ENCODE data around the gene KMT2D. TPM values are rescaled to one million over a fixed set of nuclear protein-coding genes. Genes with fewer than 3 reads are reported as not detected.
A peak's percentile ranks its signal among the peaks of the same experiment; 100 is the strongest.

Gene KMT2D
- total and polyA plus RNA-seq, 2 donors (not counting 3 experiments of a cell fraction or from before 2014, with no cell fraction given), result 15.1 to 120 TPM

DNA sequence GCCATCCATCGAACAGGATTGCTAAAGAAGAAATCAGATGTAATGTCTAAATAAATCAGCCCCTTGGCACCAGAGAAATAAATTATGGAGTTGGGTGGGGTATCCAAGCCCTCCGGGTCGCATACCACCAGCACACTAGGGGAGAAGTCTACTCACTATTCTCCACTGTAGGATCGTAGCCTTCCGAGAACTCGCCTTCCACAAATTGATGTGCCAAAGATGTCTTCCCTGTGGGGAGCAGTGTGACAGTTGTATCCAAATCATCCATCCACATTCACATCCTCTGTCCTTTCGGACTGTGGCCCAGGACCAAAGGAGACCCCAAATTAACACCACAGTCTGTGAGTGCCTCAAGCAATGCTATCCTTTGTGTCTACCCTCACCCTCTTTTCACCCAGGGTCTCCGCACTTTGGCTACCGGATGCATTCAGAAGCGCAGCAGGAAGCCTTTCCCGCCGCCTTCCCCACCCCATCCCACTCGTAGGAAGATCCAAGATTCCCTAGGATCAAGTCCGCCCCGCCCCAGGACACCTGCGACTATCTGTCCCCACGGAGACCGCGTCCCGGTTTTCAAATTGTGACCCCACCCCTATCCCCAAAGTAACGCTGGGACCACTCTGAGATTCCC, 8.4 kb upstream of the KMT2D start:
- no peaks in the 10 kb centered on the region for H3K36me3 ChIP-seq (ENCODE audit: control insufficient read depth in 2 of 2, extremely low read depth in 1 of 2, insufficient read depth in 2 of 2, low read length in 2 of 2)
- dilution Hi-C loops (cut with MboI; ENCODE audit: extremely low pct_ligation_motif_present, low sequenced_read_pairs), result no loop called here

More for the DNA sequence above, 8.4 kb upstream of the KMT2D start:
- Histone ChIP-seq H4K20me1 (replicated peaks; ENCODE audit: control insufficient read depth, extremely low read depth, insufficient read depth, low read length) (no peaks in the 10 kb centered on the region), H3K4me2 (ENCODE audit: insufficient read depth, low read length) (peak overlapping the region; percentile 82), H3K9me3 (replicated peaks; ENCODE audit: control insufficient read depth, insufficient read depth, low read length) (no peaks in the 10 kb centered on the region), H3K4me3 (replicated peaks in 1 of 3; ENCODE audit: insufficient read depth in 1 of 3, low read depth in 1 of 3, low read length in 3 of 3) (peak overlapping the region; percentile 61 to 81 (median 64)), H3K4me1 (ENCODE audit: control insufficient read depth, extremely low read depth, insufficient read depth, low read length) (peaks cover 12% of the 10 kb centered on the region), H3K27me3 (ENCODE audit: control insufficient read depth in 2 of 2, insufficient read depth in 2 of 2, low read length in 2 of 2) (no peaks in the 10 kb centered on the region), H3K79me2 (ENCODE audit: control insufficient read depth, insufficient read depth, low read length) (no peaks in the 10 kb centered on the region), H3K9ac (replicated peaks; ENCODE audit: extremely low read depth, insufficient read depth, low read length) (peak overlapping the region; percentile 38), H3K27ac (ENCODE audit: insufficient read depth, low read depth, low read length) (peak overlapping the region; percentile 6), H2AFZ (ENCODE audit: low read depth, low read length) (peak overlapping the region; percentile 97), H3K9me1 (replicated peaks; ENCODE audit: control insufficient read depth, extremely low read depth, insufficient read depth, low read length) (no peaks in the 10 kb centered on the region)
- peak; percentile 26 for FAIRE-seq
- CTCF ChIA-PET, result interaction anchor here (0.7 to 6.8 kb wide), 8 partner anchors 19 to 167 kb away, joined by 3 to 197 read pairs (median 12); partner anchors contain the start of genes DHH and TUBA1B
- no peak for DNase-seq (ENCODE audit: low read depth, low spot score)
- TF ChIP-seq, protein P1, sequence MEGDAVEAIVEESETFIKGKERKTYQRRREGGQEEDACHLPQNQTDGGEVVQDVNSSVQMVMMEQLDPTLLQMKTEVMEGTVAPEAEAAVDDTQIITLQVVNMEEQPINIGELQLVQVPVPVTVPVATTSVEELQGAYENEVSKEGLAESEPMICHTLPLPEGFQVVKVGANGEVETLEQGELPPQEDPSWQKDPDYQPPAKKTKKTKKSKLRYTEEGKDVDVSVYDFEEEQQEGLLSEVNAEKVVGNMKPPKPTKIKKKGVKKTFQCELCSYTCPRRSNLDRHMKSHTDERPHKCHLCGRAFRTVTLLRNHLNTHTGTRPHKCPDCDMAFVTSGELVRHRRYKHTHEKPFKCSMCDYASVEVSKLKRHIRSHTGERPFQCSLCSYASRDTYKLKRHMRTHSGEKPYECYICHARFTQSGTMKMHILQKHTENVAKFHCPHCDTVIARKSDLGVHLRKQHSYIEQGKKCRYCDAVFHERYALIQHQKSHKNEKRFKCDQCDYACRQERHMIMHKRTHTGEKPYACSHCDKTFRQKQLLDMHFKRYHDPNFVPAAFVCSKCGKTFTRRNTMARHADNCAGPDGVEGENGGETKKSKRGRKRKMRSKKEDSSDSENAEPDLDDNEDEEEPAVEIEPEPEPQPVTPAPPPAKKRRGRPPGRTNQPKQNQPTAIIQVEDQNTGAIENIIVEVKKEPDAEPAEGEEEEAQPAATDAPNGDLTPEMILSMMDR (IDR thresholded peaks at IDR 0.05; ENCODE audit: extremely low read depth in 1 of 2, insufficient read depth in 1 of 2, low read depth in 1 of 2, low read length in 2 of 2), result no peak
- TF ChIP-seq GATA2 (IDR thresholded peaks at IDR 0.05; ENCODE audit: insufficient read depth, insufficient read length, low read depth, low read length) (no peak), MAX (IDR thresholded peaks at IDR 0.05; ENCODE audit: insufficient read depth, insufficient read length) (no peak), POLR2AphosphoS5 (IDR thresholded peaks at IDR 0.05; ENCODE audit: insufficient read depth, low read depth, low read length) (no peak), EZH2 (IDR thresholded peaks at IDR 0.05; ENCODE audit: borderline replicate concordance, low read depth, low read length, severe bottlenecking) (no peak), POLR2A (IDR thresholded peaks at IDR 0.05; ENCODE audit: low read depth, low read length) (no peak), FOS (IDR thresholded peaks at IDR 0.05; ENCODE audit: borderline replicate concordance, insufficient read depth, low read length) (no peak), JUN (IDR thresholded peaks at IDR 0.05; ENCODE audit: borderline replicate concordance, insufficient read depth, insufficient read length, low read depth) (no peak)
- POLR2A ChIA-PET, result interaction anchor here (1.4 to 1.5 kb wide), 3 partner anchors 11 to 62 kb away, joined by 4 to 13 read pairs (median 4); partner anchors contain the start of gene TUBA1B
- intact Hi-C loops (cut with micrococcal nuclease), result no loop called here
- BruUV-seq (replicated peaks), result no TSS peak

Measured in endothelial cell of umbilical vein (primary cell).